Stimulated activated CD4-positive, alpha-beta T cell treated with anti-CD3 and anti-CD28 coated beads, TNF-alpha, amount 100 ng/mL, for 24 hours (primary cell): ENCODE results near the gene METRNL.
"Not testable (repeated sequence)": the region's sequence is repeated elsewhere in the genome, so short reads cannot be mapped to it uniquely, and the experiment has no call there.

Source experiments
- DNase-seq, 3 experiments: peaks; one replicate each; pipeline ENCODE4 v3.0.0-alpha.2; 2020; ENCODE audit warnings: low read depth in 3 of 3

METRNL gene

GRCh38 chr17:83065660-83066542, 13.5 kb upstream of the METRNL start:
- DNase-seq, result no peak

- DNase-seq, result not testable (repeated sequence)
Observed at GRCh38 chr17:83066543-83066890, 12.9 kb upstream of the METRNL start.

- DNase-seq, result no peak
Observed at GRCh38 chr17:83067071-83067717, 12.2 kb upstream of the METRNL start.

- no peak for DNase-seq
Observed at GRCh38 chr17:83067718-83068261, 11.6 kb upstream of the METRNL start.

GRCh38 chr17:83068641-83069570, 10.5 kb upstream of the METRNL start:
- no peak for DNase-seq

- no peak for DNase-seq
Observed at GRCh38 chr17:83069571-83069906, 9.9 kb upstream of the METRNL start.

GRCh38 chr17:83069931-83070742, 9.3 kb upstream of the METRNL start:
- DNase-seq, result no peak

- DNase-seq, result no peak
Observed at GRCh38 chr17:83070800-83071341, 8.5 kb upstream of the METRNL start.

- DNase-seq, result no peak
Observed at GRCh38 chr17:83071365-83071764, 8.0 kb upstream of the METRNL start.

- DNase-seq, result no peak
Observed at GRCh38 chr17:83071966-83072562, 7.3 kb upstream of the METRNL start.

- no peak for DNase-seq
Observed at GRCh38 chr17:83072600-83073358, 6.6 kb upstream of the METRNL start.

GRCh38 chr17:83073389-83074063, 5.9 kb upstream of the METRNL start:
- no peak for DNase-seq

- no peak for DNase-seq
Observed at GRCh38 chr17:83074486-83075223, 4.8 kb upstream of the METRNL start.

GRCh38 chr17:83075270-83075880, 4.0 kb upstream of the METRNL start:
- DNase-seq, result no peak

- no peak for DNase-seq
Observed at GRCh38 chr17:83076938-83077337, 2.5 kb upstream of the METRNL start.

GRCh38 chr17:83077411-83077810, 2.0 kb upstream of the METRNL start:
- DNase-seq, result no peak

- DNase-seq, result no peak
Observed at GRCh38 chr17:83077939-83078338, 1.5 kb upstream of the METRNL start.
